WTC11 (cell line): Measurements from ENCODE around the gene ESRRG.

Experiments used
- ATF3 ChIP-seq: sonication (generic); formaldehyde crosslinking; conservative IDR thresholded peaks from 2 replicates; pipeline ENCODE4 v1.8.1; 2022; ENCODE audit warnings: mild to moderate bottlenecking, missing genetic modification reagents
- ATF6 ChIP-seq: sonication (generic); formaldehyde crosslinking; IDR thresholded peaks from 2 replicates; pipeline ENCODE4 v1.8.1; 2023; ENCODE audit warnings: mild to moderate bottlenecking, missing genetic modification reagents
- CTCF ChIP-seq: fragments of 200-600 bp; IDR thresholded peaks from 2 replicates; pipeline ENCODE4 v1.8.0; 2022; ENCODE audit warnings: antibody characterized with exemption
- EMX1 ChIP-seq: fragments of 250-450 bp; sonication (Bioruptor Pico); IDR thresholded peaks from 2 replicates; pipeline ENCODE4 v1.8.0; 2021; ENCODE audit warnings: mild to moderate bottlenecking
- ESRRA ChIP-seq: sonication (generic); formaldehyde crosslinking; IDR thresholded peaks from 2 replicates; pipeline ENCODE4 v1.8.1; 2022; ENCODE audit warnings: mild to moderate bottlenecking, missing genetic modification reagents, borderline replicate concordance
- ETV6 ChIP-seq: sonication (generic); formaldehyde crosslinking; IDR thresholded peaks from 2 replicates; pipeline ENCODE4 v1.8.1; 2022; ENCODE audit warnings: mild to moderate bottlenecking, missing genetic modification reagents
- GABPB1 ChIP-seq: sonication (generic); formaldehyde crosslinking; IDR thresholded peaks from 2 replicates; pipeline ENCODE4 v1.8.1; 2023; ENCODE audit warnings: mild to moderate bottlenecking, missing genetic modification reagents
- JUN ChIP-seq: sonication (generic); formaldehyde crosslinking; IDR thresholded peaks from 2 replicates; pipeline ENCODE4 v1.8.0; 2023; ENCODE audit warnings: mild to moderate bottlenecking, missing genetic modification reagents
- ZBTB43 ChIP-seq: sonication (generic); formaldehyde crosslinking; IDR thresholded peaks from 2 replicates; pipeline ENCODE4 v1.8.1; 2023; ENCODE audit warnings: mild to moderate bottlenecking, missing genetic modification reagents
- ZMAT4 ChIP-seq: fragments of 250-450 bp; sonication (Bioruptor Pico); IDR thresholded peaks from 2 replicates; pipeline ENCODE4 v1.9.0; 2021; ENCODE audit warnings: mild to moderate bottlenecking
- ZNF232 ChIP-seq: sonication (generic); formaldehyde crosslinking; IDR thresholded peaks from 2 replicates; pipeline ENCODE4 v1.8.0; 2022; ENCODE audit warnings: mild to moderate bottlenecking, missing genetic modification reagents
- ZNF281 ChIP-seq: sonication (generic); formaldehyde crosslinking; IDR thresholded peaks from 2 replicates; pipeline ENCODE4 v1.8.0; 2023; ENCODE audit warnings: mild to moderate bottlenecking, missing genetic modification reagents

- TF ChIP-seq CTCF = no peak
- no peak for TF ChIP-seq ATF3 (CRISPR knock-in tag)
- no peak for TF ChIP-seq ATF6 (CRISPR knock-in tag)
- no peak for TF ChIP-seq ZNF232 (CRISPR knock-in tag)
- TF ChIP-seq ZNF281 (CRISPR knock-in tag) = no peak
- TF ChIP-seq ZMAT4 (CRISPR knock-in tag) = no peak
- TF ChIP-seq ESRRA (CRISPR knock-in tag) = no peak
- no peak for TF ChIP-seq ZBTB43 (CRISPR knock-in tag)
- TF ChIP-seq ETV6 (CRISPR knock-in tag) = no peak
- TF ChIP-seq EMX1 = no peak
- TF ChIP-seq GABPB1 (CRISPR knock-in tag) = no peak
- no peak for TF ChIP-seq JUN (CRISPR knock-in tag)
Measured at GRCh38 chr1:216749232-216749631, 26.0 kb upstream of the ESRRG start.
